Esophagus squamous epithelium (tissue), 4 donors: ENCODE measurements around the gene DNMT3A.

ENCODE experiments used
- POLR2A ChIP-seq, 4 donors: fragments of 450-650 bp; IDR thresholded peaks; one replicate each; pipeline ENCODE4 v1.6.1; 2017; ENCODE audit warnings: antibody characterized with exemption in 4 of 4, mild to moderate bottlenecking in 4 of 4, moderate library complexity in 3 of 4
- TF ChIP-seq, protein P1 (sequence below), 6 experiments: fragments of 450-650 bp in 4 of 6; fragments of 200-600 bp in 2 of 6; sonication (generic) in 2 of 6; IDR thresholded peaks; one replicate each; pipeline ENCODE4 v1.5.1; 2016 to 2019; ENCODE audit warnings: antibody characterized with exemption in 6 of 6, mild to moderate bottlenecking in 4 of 6, moderate library complexity in 4 of 6

DNA sequence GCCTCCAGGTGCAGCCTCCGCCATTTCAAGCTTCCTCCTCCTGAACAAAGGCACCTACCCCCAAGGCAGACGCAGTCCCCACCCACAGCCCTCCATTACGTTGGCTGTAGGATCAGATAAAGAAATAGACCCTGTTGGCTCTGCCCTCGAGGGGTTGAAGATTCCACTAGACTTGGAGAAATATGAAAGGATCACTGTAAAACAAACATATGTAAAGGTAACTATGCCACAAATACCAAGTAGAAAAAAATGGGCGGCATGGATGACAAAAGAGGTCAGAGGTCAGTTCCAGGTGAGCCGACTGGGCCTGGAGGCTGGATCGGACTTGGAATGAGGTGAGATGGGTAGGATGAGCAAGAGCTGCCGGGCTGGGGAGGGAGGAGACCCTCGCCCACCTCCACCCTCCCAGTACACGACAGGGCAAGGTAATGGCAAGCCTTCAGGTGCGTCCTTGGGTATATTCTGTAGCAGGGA is 88.5 kb downstream of the DNMT3A start:
- TF ChIP-seq, protein P1, sequence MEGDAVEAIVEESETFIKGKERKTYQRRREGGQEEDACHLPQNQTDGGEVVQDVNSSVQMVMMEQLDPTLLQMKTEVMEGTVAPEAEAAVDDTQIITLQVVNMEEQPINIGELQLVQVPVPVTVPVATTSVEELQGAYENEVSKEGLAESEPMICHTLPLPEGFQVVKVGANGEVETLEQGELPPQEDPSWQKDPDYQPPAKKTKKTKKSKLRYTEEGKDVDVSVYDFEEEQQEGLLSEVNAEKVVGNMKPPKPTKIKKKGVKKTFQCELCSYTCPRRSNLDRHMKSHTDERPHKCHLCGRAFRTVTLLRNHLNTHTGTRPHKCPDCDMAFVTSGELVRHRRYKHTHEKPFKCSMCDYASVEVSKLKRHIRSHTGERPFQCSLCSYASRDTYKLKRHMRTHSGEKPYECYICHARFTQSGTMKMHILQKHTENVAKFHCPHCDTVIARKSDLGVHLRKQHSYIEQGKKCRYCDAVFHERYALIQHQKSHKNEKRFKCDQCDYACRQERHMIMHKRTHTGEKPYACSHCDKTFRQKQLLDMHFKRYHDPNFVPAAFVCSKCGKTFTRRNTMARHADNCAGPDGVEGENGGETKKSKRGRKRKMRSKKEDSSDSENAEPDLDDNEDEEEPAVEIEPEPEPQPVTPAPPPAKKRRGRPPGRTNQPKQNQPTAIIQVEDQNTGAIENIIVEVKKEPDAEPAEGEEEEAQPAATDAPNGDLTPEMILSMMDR (IDR thresholded peaks at IDR 0.05) = no peak
- no peak for TF ChIP-seq POLR2A (IDR thresholded peaks at IDR 0.05)
